ENCODE data around the gene PCYT2.

PCYT2 gene

GRCh38 chr17:81878294-81878693 lies 32.9 kb downstream of the PCYT2 start:
- TF ChIP-seq, protein P1, sequence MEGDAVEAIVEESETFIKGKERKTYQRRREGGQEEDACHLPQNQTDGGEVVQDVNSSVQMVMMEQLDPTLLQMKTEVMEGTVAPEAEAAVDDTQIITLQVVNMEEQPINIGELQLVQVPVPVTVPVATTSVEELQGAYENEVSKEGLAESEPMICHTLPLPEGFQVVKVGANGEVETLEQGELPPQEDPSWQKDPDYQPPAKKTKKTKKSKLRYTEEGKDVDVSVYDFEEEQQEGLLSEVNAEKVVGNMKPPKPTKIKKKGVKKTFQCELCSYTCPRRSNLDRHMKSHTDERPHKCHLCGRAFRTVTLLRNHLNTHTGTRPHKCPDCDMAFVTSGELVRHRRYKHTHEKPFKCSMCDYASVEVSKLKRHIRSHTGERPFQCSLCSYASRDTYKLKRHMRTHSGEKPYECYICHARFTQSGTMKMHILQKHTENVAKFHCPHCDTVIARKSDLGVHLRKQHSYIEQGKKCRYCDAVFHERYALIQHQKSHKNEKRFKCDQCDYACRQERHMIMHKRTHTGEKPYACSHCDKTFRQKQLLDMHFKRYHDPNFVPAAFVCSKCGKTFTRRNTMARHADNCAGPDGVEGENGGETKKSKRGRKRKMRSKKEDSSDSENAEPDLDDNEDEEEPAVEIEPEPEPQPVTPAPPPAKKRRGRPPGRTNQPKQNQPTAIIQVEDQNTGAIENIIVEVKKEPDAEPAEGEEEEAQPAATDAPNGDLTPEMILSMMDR (IDR thresholded peaks at IDR 0.05; ENCODE audit: low read depth, low read length) = no peak
- H3K4me3 ChIP-seq (ENCODE audit: low read depth, low read length) = no peak overlapping the region
- no peak for DNase-seq (ENCODE audit: low read depth, low spot score)
- in situ Hi-C loops (cut with HindIII; ENCODE audit: low sequenced_read_pairs) = no loop called here

DNA sequence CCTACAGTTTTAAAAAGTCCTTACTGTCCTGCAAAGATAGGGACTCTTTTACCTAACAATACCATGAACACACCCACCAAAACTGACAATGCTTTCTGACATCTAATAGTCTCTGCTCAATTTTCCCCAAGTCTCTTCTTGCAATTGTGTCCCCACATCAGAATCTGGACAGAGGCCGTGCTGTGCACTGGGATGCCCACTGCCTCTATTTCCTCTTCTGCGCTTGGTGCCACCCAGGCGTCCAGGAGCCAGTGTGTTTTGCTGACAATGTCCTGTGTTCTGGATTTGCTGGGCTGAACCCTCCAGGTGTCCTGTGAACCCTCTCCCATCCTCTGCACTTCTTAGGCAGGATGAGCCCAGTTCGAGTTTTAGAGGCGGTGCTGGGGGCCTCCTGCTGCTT lies 33.6 kb downstream of the PCYT2 start:
- no peak for DNase-seq (ENCODE audit: low read depth, low spot score)
- TF ChIP-seq, protein P1 (IDR thresholded peaks at IDR 0.05; ENCODE audit: low read depth, low read length) = no peak
- no peak overlapping the region for H3K4me3 ChIP-seq (ENCODE audit: low read depth, low read length)
- in situ Hi-C loops (cut with HindIII; ENCODE audit: low sequenced_read_pairs) = no loop called here

DNA sequence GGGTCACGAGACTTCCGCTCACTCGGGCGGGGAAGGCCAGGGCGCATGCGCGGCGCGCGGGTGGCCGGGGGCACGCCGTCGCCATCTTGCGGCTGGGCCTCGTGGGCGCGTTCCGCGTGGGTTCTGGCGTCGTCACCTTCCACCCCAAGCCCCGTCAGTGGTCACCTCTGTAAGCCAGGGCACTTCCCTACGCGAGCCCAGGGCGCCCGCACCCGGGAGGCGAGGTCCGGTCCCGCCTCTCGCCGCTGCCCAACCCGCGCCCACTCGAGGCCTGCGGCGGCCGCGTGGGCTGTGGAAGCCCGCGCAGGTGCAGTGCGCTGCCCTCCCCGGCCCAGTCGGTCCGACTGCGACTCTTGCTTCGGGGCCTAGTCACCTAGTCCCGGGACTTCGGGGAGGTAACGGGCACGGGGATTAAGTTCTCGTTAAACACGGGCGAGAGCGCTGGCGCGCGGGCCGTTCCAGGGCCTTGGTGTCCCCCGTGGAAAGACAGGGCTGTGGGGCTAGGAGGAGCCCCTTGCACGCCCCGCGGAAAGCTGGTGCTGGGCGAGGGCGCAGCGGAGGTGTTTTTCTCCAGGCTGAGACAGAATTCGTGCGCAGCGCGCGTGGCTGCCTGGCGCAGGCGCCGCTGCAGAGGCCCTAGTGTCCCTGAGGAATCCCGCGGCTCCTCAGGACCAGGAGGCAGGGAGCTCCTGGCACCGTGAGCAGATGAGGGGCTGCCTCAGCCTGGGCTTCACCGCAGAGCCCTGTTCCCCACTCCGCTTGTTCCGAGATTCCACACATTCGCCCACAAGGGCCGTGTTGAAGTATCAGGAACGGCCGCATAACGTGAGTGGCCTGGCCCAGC lies 39.6 kb downstream of the PCYT2 start:
- TF ChIP-seq, protein P1 (IDR thresholded peaks at IDR 0.05; ENCODE audit: low read depth, low read length) = peak; percentile 18
- DNase-seq (ENCODE audit: low read depth, low spot score) = peak; percentile 85
- in situ Hi-C loops (cut with HindIII; ENCODE audit: low sequenced_read_pairs) = no loop called here
- H3K4me3 ChIP-seq (ENCODE audit: low read depth, low read length) = peak overlapping the region; percentile 81

DNA sequence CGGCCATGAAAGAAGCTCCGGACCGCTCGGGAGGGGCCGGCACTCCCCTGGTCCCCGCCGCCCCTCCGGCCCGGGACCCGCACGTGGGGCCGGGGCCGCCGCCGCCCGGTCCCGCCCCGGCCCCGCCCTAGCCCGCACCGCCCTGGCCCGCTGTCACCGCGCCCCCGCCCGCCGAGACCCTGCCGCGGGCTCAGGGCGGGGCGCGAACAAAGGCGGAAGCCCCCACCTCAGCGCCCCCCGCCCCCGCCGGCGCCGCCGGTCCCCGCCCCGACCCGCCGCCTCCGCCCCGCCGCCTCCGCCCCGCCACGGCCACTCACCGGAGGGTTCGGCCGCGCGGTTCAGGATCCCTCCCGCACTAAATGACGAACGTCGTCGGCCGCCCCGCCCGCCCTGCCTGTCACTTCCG lies 40.2 kb downstream of the PCYT2 start, which contains the start of gene ARHGDIA:
Gene ARHGDIA, minus strand, starts transcription at position 357 of the 406 bp plus-strand sequence. CDS start 1,407 bp downstream, outside the sequence.
- H3K4me3 ChIP-seq (ENCODE audit: low read depth, low read length) = peak within 1 kb of the TSS; percentile 81
- in situ Hi-C loops (cut with HindIII; ENCODE audit: low sequenced_read_pairs) = no loop called here
- TF ChIP-seq, protein P1 (IDR thresholded peaks at IDR 0.05; ENCODE audit: low read depth, low read length) = no peak
- DNase-seq (ENCODE audit: low read depth, low spot score) = no peak

DNA sequence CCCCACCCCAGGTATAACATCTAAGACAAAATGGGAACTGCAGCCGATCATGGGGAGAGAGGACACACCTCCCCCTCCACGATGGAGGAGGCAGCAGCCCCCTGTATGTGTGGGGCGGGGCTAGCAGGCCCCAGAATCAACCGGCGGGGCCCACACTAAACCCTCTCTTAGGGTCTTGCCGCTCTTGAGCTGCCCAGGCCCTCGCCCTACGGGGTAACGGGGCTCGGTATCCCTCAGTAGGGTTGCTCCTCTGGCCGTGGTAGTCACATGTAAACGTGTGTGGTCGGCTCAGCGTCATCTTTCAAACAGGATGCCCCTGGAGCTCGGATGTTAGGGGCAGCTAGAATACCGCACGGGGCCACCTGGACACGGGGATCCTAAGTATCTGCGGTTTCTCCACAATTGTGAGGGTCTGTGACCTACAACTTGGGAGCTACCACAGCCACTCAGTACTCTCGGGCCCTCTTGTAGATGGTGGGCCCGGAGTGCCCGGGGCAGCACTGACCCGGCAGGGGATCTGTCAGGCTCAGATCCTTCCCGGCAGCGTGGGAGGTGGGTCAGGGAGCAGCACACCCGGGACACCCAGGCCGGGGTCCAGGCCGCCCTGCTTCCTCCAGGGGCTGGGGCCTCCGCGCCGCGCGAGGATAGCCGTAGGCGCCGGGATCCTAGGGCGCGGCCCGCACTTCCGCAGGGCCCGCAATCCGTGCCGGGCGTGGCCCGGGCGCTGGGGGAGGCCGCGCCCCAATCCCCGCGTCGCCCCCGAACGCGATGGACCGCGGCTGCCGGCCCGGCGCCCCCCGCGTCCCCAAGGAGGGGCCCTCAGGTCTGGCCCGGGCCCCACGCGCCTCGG lies 40.8 kb downstream of the PCYT2 start:
- in situ Hi-C loops (cut with HindIII; ENCODE audit: low sequenced_read_pairs) = no loop called here
- TF ChIP-seq, protein P1 (IDR thresholded peaks at IDR 0.05; ENCODE audit: low read depth, low read length) = no peak

More for the DNA sequence above, 40.8 kb downstream of the PCYT2 start:
- DNase-seq (ENCODE audit: low read depth, low spot score) = peak; percentile 58
- peak overlapping the region; percentile 81 for H3K4me3 ChIP-seq (ENCODE audit: low read depth, low read length)

All from astrocyte of the spinal cord (primary cell).